ENCODE results near the gene DNAH1. TPM values are rescaled to one million over a fixed set of nuclear protein-coding genes. Genes with fewer than 3 reads are reported as not detected.

Gene DNAH1
- total RNA-seq, 1 experiment from 2014 or later = 5.9 TPM

- Histone ChIP-seq H3K4me2 (no peak overlapping the region), H3K27ac (no peak overlapping the region), H3K36me3 (ENCODE audit: low read depth) (no peaks in the 10 kb centered on the region), H3K9me2 (ENCODE audit: insufficient read depth) (no peaks in the 10 kb centered on the region), H2AFZ (no peak overlapping the region), H3K4me1 (replicated peaks; ENCODE audit: insufficient read depth) (peaks cover 11% of the 10 kb centered on the region), H3K4me3 (no peak overlapping the region), H3F3A (ENCODE audit: insufficient read depth, low read depth) (peaks cover 13% of the 10 kb centered on the region), H3K27me3 (ENCODE audit: insufficient read depth, low read depth) (no peaks in the 10 kb centered on the region), H4K20me1 (ENCODE audit: insufficient read depth) (no peaks in the 10 kb centered on the region), H3K9me3 (ENCODE audit: insufficient read depth, low read depth) (no peaks in the 10 kb centered on the region), H3K79me2 (ENCODE audit: low read depth) (no peaks in the 10 kb centered on the region)
- no peak for TF ChIP-seq CTCF (conservative IDR thresholded peaks at IDR 0.05)
- no peak for TF ChIP-seq EZH2 (IDR thresholded peaks at IDR 0.05; ENCODE audit: low read depth)
- ChIA-PET CTCF (no interaction called here), POLR2A (ENCODE audit: unreplicated experiment) (no interaction called here)
- intact Hi-C loops (cut with micrococcal nuclease; ENCODE audit: unreplicated experiment) = no loop called here
- no peak for DNase-seq
- no TSS peak for BruUV-seq (replicated peaks)
These were observed 14.2 kb downstream of the DNAH1 start for GRCh38 chr3:52330194-52330805.

GRCh38 chr3:52331091-52331490, 15.0 kb downstream of the DNAH1 start:
- intact Hi-C loops (cut with micrococcal nuclease; ENCODE audit: unreplicated experiment) = no loop called here
- CTCF ChIA-PET = no interaction called here
- TF ChIP-seq EZH2 (IDR thresholded peaks at IDR 0.05; ENCODE audit: low read depth) = no peak
- TF ChIP-seq CTCF (conservative IDR thresholded peaks at IDR 0.05) = no peak

GRCh38 chr3:52331906-52332305, 15.8 kb downstream of the DNAH1 start:
- Histone ChIP-seq H3K27me3 (ENCODE audit: insufficient read depth, low read depth) (no peaks in the 10 kb centered on the region), H2AFZ (no peak overlapping the region), H3K4me2 (no peak overlapping the region), H3K79me2 (ENCODE audit: low read depth) (no peaks in the 10 kb centered on the region), H3K27ac (no peak overlapping the region), H3K4me1 (replicated peaks; ENCODE audit: insufficient read depth) (peaks cover 11% of the 10 kb centered on the region), H3K4me3 (no peak overlapping the region), H3K9me3 (ENCODE audit: insufficient read depth, low read depth) (no peaks in the 10 kb centered on the region), H3K36me3 (ENCODE audit: low read depth) (no peaks in the 10 kb centered on the region), H4K20me1 (ENCODE audit: insufficient read depth) (no peaks in the 10 kb centered on the region), H3K9me2 (ENCODE audit: insufficient read depth) (no peaks in the 10 kb centered on the region), H3F3A (ENCODE audit: insufficient read depth, low read depth) (peaks cover 13% of the 10 kb centered on the region)
- BruUV-seq (replicated peaks) = no TSS peak
- intact Hi-C loops (cut with micrococcal nuclease; ENCODE audit: unreplicated experiment) = no loop called here
- no peak for DNase-seq
- ChIA-PET POLR2A (ENCODE audit: unreplicated experiment) (no interaction called here), CTCF (no interaction called here)
- TF ChIP-seq EZH2 (IDR thresholded peaks at IDR 0.05; ENCODE audit: low read depth) = no peak

More at GRCh38 chr3:52331091-52331490, 15.0 kb downstream of the DNAH1 start:
- Histone ChIP-seq H3K27me3 (ENCODE audit: insufficient read depth, low read depth) (no peaks in the 10 kb centered on the region), H3K9me3 (ENCODE audit: insufficient read depth, low read depth) (no peaks in the 10 kb centered on the region), H3K36me3 (ENCODE audit: low read depth) (no peaks in the 10 kb centered on the region), H3K4me2 (no peak overlapping the region), H3K9me2 (ENCODE audit: insufficient read depth) (no peaks in the 10 kb centered on the region), H3K27ac (no peak overlapping the region), H3K79me2 (ENCODE audit: low read depth) (no peaks in the 10 kb centered on the region), H3K4me1 (replicated peaks; ENCODE audit: insufficient read depth) (peaks cover 11% of the 10 kb centered on the region), H3F3A (ENCODE audit: insufficient read depth, low read depth) (peaks cover 13% of the 10 kb centered on the region), H3K4me3 (no peak overlapping the region), H4K20me1 (ENCODE audit: insufficient read depth) (no peaks in the 10 kb centered on the region), H2AFZ (no peak overlapping the region)
- no peak for DNase-seq
- POLR2A ChIA-PET (ENCODE audit: unreplicated experiment) = no interaction called here
- BruUV-seq (replicated peaks) = no TSS peak

All from PC-9 (cell line).